Measurements from ENCODE around the gene SPEM3.

SPEM3 gene

GRCh38 chr17:7383742-7384488, 44.7 kb upstream of the SPEM3 start:
- TF ChIP-seq CTCF (IDR thresholded peaks at IDR 0.05; ENCODE audit: low read depth, low read length, missing control alignments), result no peak
- H3K4me3 ChIP-seq (ENCODE audit: low read depth, low read length), result peak overlapping the region; percentile 58
- DNase-seq (ENCODE audit: low read depth), result no peak

- H3K4me3 ChIP-seq (ENCODE audit: low read depth, low read length), result peak overlapping the region; percentile 58
- TF ChIP-seq CTCF (IDR thresholded peaks at IDR 0.05; ENCODE audit: low read depth, low read length, missing control alignments), result no peak
- DNase-seq (ENCODE audit: low read depth), result no peak
Observed at GRCh38 chr17:7384489-7385081, 44.1 kb upstream of the SPEM3 start.

GRCh38 chr17:7388856-7389255, 39.8 kb upstream of the SPEM3 start:
- DNase-seq (ENCODE audit: low read depth), result no peak
- no peak for TF ChIP-seq CTCF (IDR thresholded peaks at IDR 0.05; ENCODE audit: low read depth, low read length, missing control alignments)
- no peak overlapping the region for H3K4me3 ChIP-seq (ENCODE audit: low read depth, low read length)

- no peak for TF ChIP-seq CTCF (IDR thresholded peaks at IDR 0.05; ENCODE audit: low read depth, low read length, missing control alignments)
- no peak overlapping the region for H3K4me3 ChIP-seq (ENCODE audit: low read depth, low read length)
- DNase-seq (ENCODE audit: low read depth), result no peak
Observed at GRCh38 chr17:7389924-7390910, 38.4 kb upstream of the SPEM3 start.

DNA sequence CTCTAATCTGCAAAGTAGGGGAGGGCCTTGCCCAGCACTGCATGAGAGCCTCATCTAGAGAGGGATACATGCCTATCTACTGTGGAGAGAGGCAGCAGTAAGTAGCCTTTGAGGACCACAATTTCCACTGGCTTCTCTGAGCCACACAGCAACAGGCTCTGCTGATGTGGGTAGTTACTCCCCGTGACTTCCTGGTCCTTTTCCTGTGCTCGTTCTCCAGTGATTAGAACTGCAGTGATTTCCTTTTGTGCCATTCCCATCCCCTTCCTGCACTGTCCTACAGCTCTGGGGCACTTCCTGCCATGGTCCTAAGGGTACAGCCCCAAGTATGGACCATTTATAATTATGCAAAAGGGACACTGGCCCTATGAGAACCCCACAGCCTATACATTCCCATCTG, 37.4 kb upstream of the SPEM3 start:
- TF ChIP-seq CTCF (IDR thresholded peaks at IDR 0.05; ENCODE audit: low read depth, low read length, missing control alignments), result no peak
- DNase-seq (ENCODE audit: low read depth), result no peak
- no peak overlapping the region for H3K4me3 ChIP-seq (ENCODE audit: low read depth, low read length)

GRCh38 chr17:7392696-7393612, 35.7 kb upstream of the SPEM3 start:
- DNase-seq (ENCODE audit: low read depth), result no peak

More at GRCh38 chr17:7392696-7393612, 35.7 kb upstream of the SPEM3 start:
- no peak for TF ChIP-seq CTCF (IDR thresholded peaks at IDR 0.05; ENCODE audit: low read depth, low read length, missing control alignments)
- peak overlapping the region; percentile 77 for H3K4me3 ChIP-seq (ENCODE audit: low read depth, low read length)

Measured in GM12864 (cell line).